ENCODE data around the gene SSC4D. TPM values are rescaled to one million over a fixed set of nuclear protein-coding genes. Genes with fewer than 3 reads are reported as not detected.
A peak's percentile ranks its signal among the peaks of the same experiment; 100 is the strongest.

Gene SSC4D
- total and polyA plus RNA-seq, 9 of the 15 experiments (the other 6 are each of a cell fraction or from before 2014, with no cell fraction given), result 0.06 to 1.1 (median 0.85) TPM; not detected in 1

DNA sequence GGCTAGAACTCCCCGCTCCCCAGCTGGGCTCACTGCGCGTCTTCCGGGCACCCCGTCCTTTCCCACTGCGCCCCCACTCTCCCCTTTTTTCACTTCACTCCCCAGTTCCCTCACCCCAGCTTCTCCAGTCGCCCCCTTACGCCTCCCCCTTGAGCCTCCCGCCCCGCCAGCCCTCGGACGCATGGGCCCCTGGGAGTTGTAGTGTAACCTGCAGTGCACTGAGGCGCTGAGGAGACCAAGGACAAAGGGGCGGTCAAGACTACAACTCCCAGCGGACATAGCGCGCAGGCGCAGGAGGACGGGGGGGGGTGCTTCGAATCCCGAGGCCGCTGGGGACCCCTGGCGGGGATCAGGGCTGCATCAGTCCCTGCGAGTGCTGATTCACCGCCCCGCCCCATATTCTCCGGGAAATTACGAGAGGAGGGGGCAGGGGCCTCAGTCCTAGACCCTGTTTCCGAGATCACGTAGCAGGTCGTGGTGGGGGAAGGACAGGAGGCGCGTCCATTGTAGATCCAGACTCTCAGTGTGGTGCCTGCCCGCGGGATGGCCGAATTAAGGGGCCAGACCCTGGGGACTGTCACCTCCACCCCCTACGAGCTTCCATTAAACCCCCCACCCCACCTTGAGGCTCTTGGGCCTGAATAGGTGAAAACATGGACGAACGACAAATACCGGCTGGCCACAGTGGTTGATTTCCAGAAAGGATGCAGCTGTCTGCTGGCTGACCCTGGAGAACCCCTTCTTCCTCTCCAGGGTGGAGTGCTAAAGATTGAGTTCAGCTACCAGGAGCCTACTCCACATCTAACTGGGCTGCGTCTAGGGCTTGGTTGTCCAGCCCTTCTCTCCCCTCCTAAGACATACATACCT, 50.2 kb downstream of the SSC4D start (continued):
- TF ChIP-seq, protein P1, sequence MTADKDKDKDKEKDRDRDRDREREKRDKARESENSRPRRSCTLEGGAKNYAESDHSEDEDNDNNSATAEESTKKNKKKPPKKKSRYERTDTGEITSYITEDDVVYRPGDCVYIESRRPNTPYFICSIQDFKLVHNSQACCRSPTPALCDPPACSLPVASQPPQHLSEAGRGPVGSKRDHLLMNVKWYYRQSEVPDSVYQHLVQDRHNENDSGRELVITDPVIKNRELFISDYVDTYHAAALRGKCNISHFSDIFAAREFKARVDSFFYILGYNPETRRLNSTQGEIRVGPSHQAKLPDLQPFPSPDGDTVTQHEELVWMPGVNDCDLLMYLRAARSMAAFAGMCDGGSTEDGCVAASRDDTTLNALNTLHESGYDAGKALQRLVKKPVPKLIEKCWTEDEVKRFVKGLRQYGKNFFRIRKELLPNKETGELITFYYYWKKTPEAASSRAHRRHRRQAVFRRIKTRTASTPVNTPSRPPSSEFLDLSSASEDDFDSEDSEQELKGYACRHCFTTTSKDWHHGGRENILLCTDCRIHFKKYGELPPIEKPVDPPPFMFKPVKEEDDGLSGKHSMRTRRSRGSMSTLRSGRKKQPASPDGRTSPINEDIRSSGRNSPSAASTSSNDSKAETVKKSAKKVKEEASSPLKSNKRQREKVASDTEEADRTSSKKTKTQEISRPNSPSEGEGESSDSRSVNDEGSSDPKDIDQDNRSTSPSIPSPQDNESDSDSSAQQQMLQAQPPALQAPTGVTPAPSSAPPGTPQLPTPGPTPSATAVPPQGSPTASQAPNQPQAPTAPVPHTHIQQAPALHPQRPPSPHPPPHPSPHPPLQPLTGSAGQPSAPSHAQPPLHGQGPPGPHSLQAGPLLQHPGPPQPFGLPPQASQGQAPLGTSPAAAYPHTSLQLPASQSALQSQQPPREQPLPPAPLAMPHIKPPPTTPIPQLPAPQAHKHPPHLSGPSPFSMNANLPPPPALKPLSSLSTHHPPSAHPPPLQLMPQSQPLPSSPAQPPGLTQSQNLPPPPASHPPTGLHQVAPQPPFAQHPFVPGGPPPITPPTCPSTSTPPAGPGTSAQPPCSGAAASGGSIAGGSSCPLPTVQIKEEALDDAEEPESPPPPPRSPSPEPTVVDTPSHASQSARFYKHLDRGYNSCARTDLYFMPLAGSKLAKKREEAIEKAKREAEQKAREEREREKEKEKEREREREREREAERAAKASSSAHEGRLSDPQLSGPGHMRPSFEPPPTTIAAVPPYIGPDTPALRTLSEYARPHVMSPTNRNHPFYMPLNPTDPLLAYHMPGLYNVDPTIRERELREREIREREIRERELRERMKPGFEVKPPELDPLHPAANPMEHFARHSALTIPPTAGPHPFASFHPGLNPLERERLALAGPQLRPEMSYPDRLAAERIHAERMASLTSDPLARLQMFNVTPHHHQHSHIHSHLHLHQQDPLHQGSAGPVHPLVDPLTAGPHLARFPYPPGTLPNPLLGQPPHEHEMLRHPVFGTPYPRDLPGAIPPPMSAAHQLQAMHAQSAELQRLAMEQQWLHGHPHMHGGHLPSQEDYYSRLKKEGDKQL (CRISPR knock-in tag; IDR thresholded peaks at IDR 0.05; ENCODE audit: borderline replicate concordance), result no peak
- TF ChIP-seq, protein P2, sequence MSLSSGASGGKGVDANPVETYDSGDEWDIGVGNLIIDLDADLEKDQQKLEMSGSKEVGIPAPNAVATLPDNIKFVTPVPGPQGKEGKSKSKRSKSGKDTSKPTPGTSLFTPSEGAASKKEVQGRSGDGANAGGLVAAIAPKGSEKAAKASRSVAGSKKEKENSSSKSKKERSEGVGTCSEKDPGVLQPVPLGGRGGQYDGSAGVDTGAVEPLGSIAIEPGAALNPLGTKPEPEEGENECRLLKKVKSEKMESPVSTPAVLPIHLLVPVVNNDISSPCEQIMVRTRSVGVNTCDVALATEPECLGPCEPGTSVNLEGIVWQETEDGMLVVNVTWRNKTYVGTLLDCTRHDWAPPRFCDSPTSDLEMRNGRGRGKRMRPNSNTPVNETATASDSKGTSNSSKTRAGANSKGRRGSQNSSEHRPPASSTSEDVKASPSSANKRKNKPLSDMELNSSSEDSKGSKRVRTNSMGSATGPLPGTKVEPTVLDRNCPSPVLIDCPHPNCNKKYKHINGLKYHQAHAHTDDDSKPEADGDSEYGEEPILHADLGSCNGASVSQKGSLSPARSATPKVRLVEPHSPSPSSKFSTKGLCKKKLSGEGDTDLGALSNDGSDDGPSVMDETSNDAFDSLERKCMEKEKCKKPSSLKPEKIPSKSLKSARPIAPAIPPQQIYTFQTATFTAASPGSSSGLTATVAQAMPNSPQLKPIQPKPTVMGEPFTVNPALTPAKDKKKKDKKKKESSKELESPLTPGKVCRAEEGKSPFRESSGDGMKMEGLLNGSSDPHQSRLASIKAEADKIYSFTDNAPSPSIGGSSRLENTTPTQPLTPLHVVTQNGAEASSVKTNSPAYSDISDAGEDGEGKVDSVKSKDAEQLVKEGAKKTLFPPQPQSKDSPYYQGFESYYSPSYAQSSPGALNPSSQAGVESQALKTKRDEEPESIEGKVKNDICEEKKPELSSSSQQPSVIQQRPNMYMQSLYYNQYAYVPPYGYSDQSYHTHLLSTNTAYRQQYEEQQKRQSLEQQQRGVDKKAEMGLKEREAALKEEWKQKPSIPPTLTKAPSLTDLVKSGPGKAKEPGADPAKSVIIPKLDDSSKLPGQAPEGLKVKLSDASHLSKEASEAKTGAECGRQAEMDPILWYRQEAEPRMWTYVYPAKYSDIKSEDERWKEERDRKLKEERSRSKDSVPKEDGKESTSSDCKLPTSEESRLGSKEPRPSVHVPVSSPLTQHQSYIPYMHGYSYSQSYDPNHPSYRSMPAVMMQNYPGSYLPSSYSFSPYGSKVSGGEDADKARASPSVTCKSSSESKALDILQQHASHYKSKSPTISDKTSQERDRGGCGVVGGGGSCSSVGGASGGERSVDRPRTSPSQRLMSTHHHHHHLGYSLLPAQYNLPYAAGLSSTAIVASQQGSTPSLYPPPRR (CRISPR knock-in tag; IDR thresholded peaks at IDR 0.05; ENCODE audit: borderline replicate concordance), result no peak
- TF ChIP-seq NFYB (IDR thresholded peaks at IDR 0.05; ENCODE audit: extremely low read depth, insufficient read length) (no peak), ZNF57 (CRISPR knock-in tag; IDR thresholded peaks at IDR 0.05) (no peak), GTF2B (IDR thresholded peaks at IDR 0.05; ENCODE audit: extremely low read depth, insufficient read length) (no peak), POLR2A (conservative IDR thresholded peaks at IDR 0.05) (peak; percentile 38), KLF10 (CRISPR knock-in tag; IDR thresholded peaks at IDR 0.05) (no peak), C11orf30 (IDR thresholded peaks at IDR 0.05; ENCODE audit: low read depth) (peak; percentile 93), KDM5B (IDR thresholded peaks at IDR 0.05; ENCODE audit: insufficient replicate concordance, low read depth, low read length) (no peak), THRAP3 (IDR thresholded peaks at IDR 0.05; ENCODE audit: borderline replicate concordance) (no peak), KDM1A (IDR thresholded peaks at IDR 0.05) (no peak), GTF2F1 (IDR thresholded peaks at IDR 0.05; ENCODE audit: low read depth, low read length) (peak; percentile 76), ZNF140 (CRISPR knock-in tag; IDR thresholded peaks at IDR 0.05) (no peak), ATF7 (IDR thresholded peaks at IDR 0.05) (peak; percentile 59)
- TF ChIP-seq, protein P3, sequence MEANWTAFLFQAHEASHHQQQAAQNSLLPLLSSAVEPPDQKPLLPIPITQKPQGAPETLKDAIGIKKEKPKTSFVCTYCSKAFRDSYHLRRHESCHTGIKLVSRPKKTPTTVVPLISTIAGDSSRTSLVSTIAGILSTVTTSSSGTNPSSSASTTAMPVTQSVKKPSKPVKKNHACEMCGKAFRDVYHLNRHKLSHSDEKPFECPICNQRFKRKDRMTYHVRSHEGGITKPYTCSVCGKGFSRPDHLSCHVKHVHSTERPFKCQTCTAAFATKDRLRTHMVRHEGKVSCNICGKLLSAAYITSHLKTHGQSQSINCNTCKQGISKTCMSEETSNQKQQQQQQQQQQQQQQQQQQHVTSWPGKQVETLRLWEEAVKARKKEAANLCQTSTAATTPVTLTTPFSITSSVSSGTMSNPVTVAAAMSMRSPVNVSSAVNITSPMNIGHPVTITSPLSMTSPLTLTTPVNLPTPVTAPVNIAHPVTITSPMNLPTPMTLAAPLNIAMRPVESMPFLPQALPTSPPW (CRISPR knock-in tag; IDR thresholded peaks at IDR 0.05), result peak; percentile 99

Measured in K562 (cell line).